GM21825 (cell line): ENCODE measurements around the gene TP53I11.

Experiments
- ATAC-seq: cut with Tn5 transposase; IDR thresholded peaks from one replicate; pipeline ENCODE4 v1.9.1; 2021; ENCODE audit warnings: mild to moderate bottlenecking, moderate library complexity; ENCODE audit not compliant: unreplicated experiment

TP53I11 gene

DNA sequence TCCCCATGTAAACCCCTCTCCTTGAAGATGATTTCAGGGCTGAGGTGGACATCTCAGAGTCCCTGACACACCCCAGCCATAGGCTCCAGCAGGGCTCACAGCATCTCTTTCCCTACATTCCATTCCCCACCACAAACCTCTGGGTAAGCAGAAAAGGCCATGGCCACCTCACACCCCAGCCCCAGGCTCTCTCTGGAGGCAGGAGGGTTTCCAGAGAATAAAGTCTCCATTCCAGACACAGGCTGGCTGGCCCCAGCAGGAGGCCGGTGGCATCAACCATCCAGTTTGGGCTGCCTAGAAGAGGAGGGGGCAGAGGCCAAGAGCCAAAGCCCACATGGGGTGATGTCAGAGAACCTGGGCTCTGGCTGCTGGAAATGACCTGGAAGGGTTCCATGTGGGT lies 61.4 kb downstream of the TP53I11 start:
- ATAC-seq: no peak

DNA sequence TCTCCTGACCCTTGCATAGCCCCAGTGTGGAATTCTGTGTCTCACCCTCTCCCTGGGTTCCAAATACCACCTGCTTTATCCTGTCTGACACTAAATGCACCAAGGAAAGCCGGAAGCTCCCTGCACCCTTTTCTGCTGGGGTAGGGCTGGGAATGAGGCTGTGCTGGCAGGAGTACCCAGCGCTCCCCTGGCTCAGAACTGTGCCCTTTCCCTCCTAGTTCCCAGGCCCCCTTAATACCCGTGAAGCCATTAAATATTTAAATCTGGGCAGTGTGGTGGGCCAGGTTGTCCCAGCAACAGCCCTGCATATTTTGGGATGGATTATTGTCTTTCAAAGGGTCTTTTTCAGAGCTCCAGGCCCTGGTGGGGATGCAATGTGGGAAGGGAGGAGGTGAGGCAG lies 63.0 kb downstream of the TP53I11 start:
- no peak for ATAC-seq

DNA sequence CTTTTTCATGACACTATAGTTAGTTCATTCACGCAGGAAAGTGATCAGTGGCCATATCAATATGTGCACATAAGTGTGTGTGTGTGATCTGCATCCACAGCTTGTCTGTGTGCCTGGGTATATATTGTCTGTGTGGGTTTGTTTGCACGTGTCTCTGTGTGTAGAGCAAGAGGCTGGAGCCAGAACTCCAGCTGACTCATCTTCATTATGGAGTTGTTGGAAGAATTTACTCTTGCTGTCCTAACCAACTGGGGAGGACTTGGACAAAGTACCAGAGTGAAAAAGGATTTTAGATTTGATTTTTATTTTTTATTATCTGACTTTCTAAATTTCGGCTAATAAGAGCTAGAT lies 63.9 kb downstream of the TP53I11 start:
- ATAC-seq: no peak

DNA sequence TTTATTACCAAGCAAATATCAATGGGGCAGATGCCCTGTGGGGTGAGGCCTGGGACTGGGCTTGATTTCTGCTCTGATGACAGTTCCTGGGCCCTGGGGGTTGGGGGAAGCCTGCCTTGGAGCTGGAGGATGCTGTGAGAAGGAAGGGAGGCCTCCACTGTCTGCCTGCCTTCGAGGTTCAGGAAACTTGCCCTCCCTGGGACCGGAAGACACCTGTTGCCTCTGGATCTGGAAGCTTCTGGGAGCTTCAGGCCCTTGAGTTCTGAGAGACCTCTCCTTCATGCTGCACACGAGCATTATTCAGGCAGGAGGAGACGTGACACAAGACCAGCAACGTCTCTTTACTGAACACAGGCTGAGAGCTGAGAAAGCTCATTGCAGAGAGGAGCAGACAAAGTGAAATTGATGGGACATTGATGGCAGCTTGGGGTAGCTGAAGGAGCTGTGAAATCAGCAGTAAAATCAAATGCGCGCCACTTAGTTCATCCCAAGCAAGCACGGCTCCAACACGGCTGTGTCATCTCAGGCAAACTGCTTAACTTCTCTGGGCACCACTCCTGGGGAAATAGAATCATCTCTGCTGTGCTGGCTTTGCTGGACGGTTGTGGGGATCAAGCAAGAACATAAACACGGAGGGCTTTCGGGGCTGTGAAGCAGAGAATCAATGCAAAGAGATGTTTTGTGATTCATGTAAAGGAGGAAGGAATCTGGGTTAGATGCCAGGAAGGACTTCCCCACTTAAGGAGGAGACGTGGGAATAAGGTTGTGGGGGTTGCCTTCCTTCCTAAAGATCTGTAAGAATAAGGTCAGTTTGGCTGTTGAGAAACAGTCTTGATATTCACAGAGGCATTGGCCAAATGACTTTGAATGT lies 64.5 kb downstream of the TP53I11 start:
- ATAC-seq: no peak

DNA sequence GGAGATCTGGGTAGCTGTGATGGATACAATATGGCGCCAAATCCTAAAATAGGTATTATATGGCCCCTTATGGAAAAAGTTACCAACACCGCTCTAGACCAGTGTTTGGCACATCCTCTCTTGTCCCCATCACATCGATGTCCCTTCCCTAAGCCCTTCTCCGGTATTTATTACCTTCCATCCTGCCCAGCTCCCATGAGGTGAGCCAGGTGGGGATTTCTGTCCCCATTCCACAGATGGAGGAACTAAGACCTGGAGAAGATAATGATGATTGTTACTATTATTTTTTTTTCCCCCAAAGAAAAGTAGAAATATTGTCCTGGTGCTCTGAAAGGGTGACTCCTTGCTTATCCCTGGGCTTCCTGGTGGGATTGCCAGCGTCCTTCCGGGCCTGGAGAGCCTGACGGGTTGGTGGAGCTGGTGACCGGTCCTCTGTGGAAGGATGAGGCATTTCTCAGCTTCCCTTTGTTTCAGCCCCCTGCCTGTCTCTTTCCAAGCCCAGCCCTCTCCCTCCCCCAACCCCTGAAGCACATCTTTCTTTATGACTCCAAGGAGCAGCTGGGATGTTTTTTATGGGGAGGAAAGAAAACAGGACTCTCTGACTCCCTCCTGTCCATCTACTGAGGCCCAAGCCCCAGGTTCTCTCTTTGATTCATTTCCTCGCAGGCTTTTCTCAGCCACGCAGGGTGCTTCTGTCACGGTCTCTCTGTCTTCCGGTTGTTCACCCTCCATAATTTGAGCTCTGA lies 65.4 kb downstream of the TP53I11 start:
- no peak for ATAC-seq

DNA sequence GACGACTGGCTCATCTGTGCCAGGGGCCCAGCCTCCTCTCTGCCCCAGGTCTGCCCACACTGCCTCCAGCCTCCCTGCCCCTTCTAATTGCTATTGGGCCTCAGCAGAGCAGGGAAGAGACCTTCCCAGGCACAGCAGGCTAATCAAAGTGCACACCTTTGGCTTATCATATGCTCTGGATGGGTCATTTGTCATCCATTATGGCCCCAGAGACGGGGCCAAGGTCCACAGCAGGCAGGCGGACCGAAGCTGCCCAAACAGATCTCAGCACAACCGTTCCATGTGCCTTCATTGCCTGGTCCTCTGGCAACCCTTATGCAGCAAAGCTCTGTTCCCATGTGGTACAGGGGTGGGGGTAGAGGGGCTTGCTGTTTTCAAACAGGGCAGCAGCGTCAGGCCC lies 66.6 kb downstream of the TP53I11 start:
- ATAC-seq: no peak

DNA sequence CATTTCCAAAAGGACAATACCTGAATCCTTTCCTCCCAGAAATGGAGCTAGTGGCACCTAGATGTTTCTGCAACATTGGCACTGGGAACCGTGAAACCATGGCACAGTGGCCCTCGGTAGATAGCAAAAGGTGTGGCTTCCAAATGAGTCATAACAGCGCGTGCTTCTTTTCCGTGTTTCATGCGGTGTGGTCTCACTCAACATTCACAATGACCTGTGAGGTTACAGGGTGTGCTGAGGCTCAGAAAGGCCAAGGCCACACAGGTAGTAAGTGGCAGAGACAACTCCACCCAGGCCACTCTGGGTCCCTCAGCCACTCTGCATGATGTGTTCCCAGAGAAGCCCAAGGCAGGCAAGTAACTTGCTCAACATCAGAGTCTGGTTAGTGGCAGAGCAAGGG lies 67.4 kb downstream of the TP53I11 start:
- no peak for ATAC-seq
